Limb (tissue), 2 donors: ENCODE results near the gene TMEM225.
"Not testable (repeated sequence)": the region's sequence is repeated elsewhere in the genome, so short reads cannot be mapped to it uniquely, and the experiment has no call there.

Source experiments
- DNase-seq, 2 donors: peaks; one replicate each; pipeline ENCODE4 v3.0.0-alpha.2; 2016; ENCODE audit errors: extremely low spot score in 2 of 2

TMEM225 gene

GRCh38 chr11:123885570-123885969 lies at the start of gene TMEM225:
TSS of gene TMEM225 (minus strand) at chr11:123885670. CDS start at chr11:123885425, 245 bp downstream.
- DNase-seq, result no peak

DNA sequence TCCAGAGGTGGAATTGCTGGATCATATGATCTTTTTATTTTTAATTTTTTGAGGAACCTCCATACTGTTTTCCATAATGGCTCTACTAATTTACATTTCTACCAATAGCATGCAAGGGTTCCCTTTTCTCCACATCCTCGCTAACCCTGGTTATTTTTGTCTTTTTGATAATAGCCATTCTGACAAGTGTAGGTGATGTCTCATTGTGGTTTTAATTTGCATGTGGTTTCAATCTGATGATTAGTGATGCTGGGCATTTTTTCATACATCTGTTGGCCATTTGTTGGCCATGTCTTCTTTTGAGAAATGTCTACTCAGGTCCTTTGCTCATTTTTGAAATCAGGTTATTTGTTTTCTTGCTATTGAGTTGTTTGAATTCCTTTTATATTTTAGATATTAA lies 38.6 kb upstream of the TMEM225 start:
- no peak for DNase-seq

- DNase-seq, result no peak
Observed at GRCh38 chr11:123920943-123921342, 35.5 kb upstream of the TMEM225 start.

DNA sequence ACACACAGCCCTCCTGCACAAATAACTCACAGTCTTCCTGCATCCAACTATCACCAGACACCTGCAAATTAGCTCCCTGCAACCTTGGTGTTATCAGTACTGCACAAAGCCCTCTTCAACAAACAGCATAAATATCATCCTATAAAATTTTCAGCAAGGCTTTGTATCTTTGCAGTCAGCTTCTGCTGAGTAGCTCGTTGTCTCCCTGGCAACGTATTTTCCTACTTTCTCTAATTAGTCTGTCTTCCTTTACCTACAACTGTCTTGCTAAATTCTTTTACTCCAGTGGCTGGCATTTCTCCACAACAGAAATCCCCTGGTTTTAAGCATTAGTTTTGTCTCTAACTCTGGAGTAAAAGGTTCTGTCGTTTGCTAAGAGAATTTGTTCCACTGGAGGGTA lies 20.4 kb upstream of the TMEM225 start:
- DNase-seq, result no peak

DNA sequence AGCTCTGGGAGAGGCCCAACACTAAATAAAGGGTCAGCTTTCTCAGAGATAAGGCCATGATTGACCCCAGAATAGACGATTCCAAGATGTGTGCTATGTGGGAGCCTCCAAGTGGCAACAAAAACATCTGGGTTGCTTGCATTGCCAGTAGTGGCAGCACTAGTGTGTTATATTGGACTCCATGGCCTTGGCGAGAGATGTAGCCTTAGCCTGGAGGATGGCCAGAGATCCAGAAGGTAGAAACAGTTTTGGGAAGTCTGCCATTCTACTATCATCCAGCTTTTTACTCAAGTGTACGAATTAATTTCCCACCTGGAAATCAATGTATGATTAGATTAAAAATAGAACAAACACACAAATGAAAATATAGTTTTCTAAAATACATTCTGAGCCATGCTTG lies 19.5 kb upstream of the TMEM225 start:
- DNase-seq, result no peak

DNA sequence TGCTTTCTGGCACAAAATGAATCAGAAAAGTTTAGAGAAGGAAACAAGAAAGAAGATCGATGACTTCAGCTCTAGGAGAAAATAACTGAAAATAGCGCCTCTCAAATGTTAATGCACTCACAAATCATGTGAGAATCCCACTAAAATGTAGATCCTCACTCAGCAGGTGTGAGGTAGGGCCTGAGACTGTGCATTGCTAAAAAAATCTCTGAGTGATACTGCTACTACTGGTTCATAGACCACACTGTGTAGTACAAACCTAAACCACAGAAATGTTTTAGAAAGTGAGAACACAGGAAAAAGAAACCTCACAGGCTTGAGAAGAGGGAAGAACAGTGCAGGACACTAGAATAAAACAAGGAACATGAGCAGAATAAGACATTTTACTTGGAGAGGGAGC lies 18.5 kb upstream of the TMEM225 start:
- no peak for DNase-seq

DNA sequence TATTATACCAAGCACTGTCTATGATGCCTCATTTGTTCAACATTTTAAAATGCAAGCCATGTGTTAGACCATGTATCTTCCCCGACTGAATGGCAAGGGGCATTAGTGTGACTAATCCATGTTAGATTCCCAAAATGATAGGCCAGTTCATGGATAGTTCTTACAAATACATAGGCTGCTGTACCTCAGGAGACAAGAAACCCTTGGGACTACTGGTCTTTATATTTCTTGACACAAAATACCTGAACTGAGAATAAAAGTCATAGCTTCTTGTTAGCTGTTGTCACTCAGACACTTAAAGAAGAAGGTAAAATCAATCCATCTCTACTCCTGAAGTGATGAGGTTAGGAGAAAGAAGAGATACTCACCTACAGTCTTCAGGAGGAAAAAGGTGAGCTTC lies 16.4 kb upstream of the TMEM225 start, which contains the start of gene OR8D4:
OR8D4 (plus strand) TSS at position 301 of the 400 bp plus-strand sequence. CDS start 4,265 bp downstream, outside the sequence.
- DNase-seq, result no peak

DNA sequence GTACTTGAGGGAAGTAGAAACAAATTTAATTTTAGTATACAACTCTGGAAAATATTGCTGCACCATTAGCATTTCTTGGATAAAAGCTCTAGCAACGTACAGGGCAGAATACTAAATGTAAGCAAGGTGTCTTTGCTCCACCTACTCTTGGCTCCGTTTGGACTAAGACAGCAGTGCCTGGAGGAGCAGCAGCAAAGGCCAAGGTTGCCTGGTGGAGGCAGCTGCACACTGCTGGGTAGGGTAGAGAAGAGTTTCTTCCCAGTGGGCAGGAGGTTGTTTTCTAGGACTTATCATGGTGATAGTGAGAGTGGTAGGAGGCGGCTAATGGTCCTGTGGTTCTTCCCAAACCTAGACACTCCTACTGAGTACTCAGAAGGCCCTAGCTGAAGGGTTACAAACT lies 14.3 kb upstream of the TMEM225 start:
- no peak for DNase-seq

DNA sequence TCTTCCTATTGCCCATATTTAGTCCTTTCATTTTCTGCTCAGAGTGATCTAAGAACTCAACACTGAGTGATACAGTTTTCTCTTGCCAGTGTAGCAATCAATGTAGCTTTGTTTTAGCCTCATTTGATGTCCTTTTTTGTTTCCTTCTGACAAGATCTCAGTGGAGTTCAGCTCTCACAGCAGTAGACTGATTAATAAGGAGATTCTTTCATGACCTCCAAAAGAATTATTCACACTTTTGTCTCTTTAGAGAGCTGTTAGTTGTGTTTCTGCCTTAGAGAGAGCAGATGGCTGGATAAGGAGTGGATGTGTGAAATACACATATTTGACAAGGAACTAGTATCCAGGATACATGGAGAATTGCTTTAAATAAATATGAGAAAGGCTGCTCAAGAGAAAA lies 6.6 kb upstream of the TMEM225 start:
- DNase-seq, result no peak

DNA sequence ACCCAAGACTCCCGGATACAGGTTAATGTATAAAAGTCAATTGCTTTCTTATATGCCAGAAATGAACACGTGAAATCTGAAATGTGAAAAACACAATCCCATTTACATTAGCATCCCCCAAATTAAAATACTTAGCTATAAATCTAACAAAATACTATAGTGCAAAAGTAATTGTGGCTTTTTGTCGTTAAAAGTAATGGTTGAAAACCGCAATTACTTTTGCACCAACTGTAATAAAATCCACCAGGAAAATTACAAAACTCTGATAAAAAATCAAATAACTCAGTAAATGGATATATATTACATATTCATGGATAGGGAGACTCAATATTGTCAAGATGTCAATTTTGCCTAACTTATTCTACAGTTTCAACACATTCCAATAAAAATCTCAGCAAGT lies 4.6 kb downstream of the TMEM225 start:
- no peak for DNase-seq

- DNase-seq, result not testable (repeated sequence)
Observed at GRCh38 chr11:123867795-123868194, 17.7 kb downstream of the TMEM225 start.

DNA sequence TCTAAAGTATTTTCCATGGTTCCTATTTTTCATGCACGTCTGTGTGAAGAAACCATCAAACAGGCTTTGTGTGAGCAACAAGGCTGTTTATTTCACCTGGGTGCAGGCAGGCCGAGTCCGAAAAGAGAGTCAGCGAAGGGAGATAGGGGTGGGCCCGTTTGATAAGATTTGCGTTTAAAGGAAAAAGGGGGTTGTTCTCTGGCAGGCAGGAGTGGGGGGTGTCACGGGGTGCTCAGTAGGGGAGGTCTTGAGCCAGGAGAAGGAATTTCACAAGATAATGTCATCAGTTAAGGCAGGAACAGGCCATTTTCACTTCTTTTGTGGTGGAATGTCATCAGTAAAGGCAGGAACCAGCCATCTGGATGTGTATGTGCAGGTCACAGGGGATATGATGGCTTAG lies 20.2 kb downstream of the TMEM225 start:
- DNase-seq, result not testable (repeated sequence)

DNA sequence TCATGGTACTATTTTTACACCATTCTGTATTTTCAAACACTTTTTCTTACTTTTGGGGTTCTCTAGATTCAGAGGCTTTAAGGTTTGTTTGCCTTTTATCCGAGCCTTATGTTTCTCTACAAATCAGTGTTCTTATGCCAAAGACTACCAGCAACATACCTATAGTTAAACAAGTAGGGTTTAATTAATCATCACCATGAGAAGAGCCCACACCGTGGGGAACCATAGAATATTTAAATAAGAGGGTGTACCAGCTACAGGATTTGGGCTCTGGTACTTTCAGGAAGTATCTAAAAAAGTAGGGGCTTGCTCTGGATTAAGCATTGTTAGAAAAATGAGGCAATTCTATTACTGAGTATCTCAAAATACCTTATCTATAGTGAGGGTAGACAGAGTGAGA lies 25.7 kb downstream of the TMEM225 start:
- DNase-seq, result no peak

- no peak for DNase-seq
Observed at GRCh38 chr11:123856444-123856843, 29.0 kb downstream of the TMEM225 start.

DNA sequence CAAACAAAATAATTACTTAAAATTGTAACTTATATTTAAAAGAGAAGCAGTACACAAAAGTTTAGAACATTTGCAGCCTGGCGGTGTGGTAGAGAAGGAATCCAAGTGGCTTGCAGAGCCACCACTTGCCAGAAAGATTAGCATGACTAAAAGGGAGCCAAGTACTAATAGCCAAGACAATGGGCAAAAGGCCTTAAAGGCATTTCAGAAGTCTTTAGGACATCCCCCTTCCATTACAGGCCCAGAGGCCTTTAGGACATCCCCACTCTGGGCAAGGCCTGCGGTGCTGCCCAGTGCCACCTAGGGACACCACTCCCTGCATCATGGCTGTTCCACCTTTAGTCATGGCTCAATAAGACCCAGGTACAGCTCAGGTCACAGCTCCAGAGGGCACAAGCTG lies 32.4 kb downstream of the TMEM225 start:
- no peak for DNase-seq

DNA sequence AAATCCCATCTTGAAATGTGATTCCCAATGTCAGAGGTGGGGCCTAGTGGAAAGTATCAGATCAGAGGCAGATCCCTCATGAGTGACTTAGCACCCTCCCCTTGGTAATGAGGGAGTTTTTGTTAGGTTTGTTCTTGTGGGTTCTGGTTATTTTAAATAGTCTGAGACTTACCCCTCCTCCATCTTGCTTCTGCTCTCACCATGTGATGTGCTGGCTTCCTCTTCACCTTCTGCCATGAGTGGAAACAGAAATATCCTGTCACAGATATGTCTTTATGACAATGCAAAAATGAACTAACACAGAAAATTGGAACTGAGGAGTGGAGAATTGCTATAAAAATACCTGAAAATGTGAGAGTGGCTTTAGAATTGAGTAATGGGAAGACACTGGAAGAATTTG lies 33.1 kb downstream of the TMEM225 start:
- no peak for DNase-seq

GRCh38 chr11:123851110-123851509 lies 34.4 kb downstream of the TMEM225 start:
- DNase-seq, result no peak

DNA sequence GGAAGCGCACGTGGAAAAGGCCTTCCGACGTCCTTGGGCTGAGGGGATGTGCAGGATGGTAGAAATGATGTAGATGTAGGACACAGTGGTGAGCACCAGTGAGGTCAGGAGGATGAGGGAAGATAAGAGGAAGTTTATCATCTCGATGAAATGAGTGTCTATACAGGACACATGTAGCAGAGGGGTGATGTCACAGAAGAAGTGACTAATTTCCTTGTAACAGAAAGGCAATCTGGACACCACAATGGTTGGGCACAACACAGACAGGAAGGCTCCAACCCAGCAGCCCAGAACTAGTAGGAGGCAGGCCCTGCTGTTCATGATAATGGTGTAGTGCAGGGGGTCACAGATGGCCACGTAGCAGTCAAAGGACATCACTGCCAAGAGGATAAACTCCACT lies 44.3 kb downstream of the TMEM225 start:
- no peak for DNase-seq

DNA sequence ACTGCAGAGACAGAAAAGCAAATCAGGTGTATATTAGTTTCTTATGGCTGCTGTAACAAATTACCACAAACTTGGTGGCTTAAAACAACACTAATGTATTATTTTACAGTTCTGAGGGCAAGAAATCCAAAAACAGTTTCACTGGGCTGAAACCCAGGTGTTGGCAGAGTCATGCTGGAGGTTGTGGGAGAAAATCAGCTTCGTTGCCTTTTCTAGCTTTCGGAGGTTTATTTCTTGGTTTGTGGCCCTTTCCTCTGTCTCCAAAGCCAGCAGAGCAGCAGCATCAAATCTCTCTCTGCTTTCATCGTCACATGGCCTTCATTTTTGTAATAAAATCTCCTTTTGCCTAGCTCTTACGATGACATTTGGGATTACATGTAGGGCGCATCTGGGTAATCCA lies 46.3 kb downstream of the TMEM225 start:
- no peak for DNase-seq

DNA sequence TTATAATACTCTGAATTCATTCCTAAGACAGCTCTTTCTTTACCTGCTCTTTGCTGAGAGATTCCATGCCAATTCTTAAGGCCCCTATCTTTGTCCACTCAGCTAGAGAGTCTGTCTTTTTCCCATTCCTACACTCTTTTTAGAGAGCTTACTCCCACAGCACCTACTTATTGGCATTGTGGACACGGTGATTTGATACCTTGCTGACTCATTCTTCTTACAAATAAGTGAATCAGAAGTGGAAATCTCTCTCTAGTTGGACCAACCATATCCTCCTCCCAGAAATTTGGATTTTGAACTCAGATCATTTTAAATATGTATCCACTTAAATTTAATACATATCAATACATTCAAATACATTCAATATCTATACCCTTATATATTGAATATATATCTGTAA lies 46.8 kb downstream of the TMEM225 start:
- DNase-seq, result no peak

DNA sequence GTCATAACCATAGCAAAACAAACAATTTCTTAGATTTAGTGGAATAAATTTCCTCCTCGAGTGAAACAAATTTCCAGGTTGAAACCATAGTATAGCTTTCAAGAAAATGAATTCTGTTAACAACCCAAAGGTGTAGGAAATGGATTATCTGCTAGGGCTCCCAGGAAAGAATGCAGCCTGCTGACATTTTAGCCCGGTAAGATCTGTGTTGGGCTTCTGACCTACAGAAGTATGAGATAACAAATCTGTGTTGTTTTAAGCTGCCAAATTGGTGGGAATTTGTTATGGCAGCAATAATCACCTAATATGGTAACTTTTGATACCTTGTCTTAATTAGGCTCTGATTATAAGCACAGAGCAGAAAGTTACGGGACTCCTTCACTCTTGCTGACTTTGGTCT lies 47.3 kb downstream of the TMEM225 start:
- no peak for DNase-seq

GRCh38 chr11:123833095-123833494 lies 52.4 kb downstream of the TMEM225 start:
- DNase-seq, result no peak
